MG63 (cell line): ENCODE measurements around the gene TM6SF1. TPM values are rescaled to one million over a fixed set of nuclear protein-coding genes. Genes with fewer than 3 reads are reported as not detected.
"Not testable (repeated sequence)": the region's sequence is repeated elsewhere in the genome, so short reads cannot be mapped to it uniquely, and the experiment has no call there.

Experiments used
- DNase-seq: peaks from one replicate; pipeline ENCODE4 v3.0.0-alpha.2; 2020
- H3K27me3 ChIP-seq: fragments of 250-450 bp; sonication (Bioruptor Pico); 2 replicates; pipeline ENCODE4 v1.5.1; 2020; ENCODE audit warnings: mild to moderate bottlenecking, moderate library complexity
- H3K36me3 ChIP-seq: fragments of 250-450 bp; sonication (Bioruptor Pico); 2 replicates; pipeline ENCODE4 v1.5.1; 2020; ENCODE audit warnings: mild to moderate bottlenecking, moderate library complexity
- H3K4me3 ChIP-seq: fragments of 250-450 bp; sonication (Bioruptor Pico); 2 replicates; pipeline ENCODE4 v1.5.1; 2020; ENCODE audit warnings: mild to moderate bottlenecking, moderate library complexity
- H3K9me3 ChIP-seq: fragments of 250-450 bp; sonication (Bioruptor Pico); 2 replicates; pipeline ENCODE4 v1.5.1; 2020; ENCODE audit warnings: mild to moderate bottlenecking, moderate library complexity
- total RNA-seq: library from RNA; depleted of rRNA; stranded (reverse); fragments of >200 nt; shearing (Covaris generic); gene quantifications from 2 replicates; pipeline ENCODE4 v1.2.3, GENCODE V29; 2014; ENCODE audit warnings: low replicate concordance

Gene TM6SF1
- total RNA-seq, 1 experiment from 2014 or later: 1.6 TPM

DNA sequence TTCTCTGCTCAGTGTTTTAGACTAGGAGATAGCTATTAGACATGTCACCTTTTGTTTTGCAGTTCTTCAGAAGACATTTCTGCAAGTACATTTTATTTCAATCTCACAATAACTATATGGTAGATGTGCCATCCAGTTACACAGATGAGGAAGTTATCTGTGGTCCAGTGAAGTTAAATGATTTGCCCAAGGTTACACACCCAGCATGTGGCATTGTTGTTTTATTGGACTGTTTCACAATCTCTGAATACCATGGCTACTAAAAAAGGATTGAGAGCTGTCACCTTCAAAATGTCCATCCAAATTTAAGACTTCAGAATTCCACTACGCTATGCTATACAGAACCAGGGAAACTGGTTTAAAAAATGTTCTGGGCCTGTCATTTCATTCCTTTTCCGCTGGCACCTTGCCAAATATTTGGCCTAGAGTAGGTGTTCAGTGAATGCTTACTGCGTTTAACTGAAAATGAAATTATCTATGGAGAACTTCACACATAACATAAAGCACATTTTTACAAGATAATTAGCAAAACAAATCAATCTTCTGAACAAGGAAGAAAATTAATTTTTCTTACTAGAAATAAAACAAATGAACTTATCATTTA lies 20.2 kb downstream of the TM6SF1 start:
- Histone ChIP-seq H3K36me3 (no peaks in the 10 kb centered on the region), H3K9me3 (no peaks in the 10 kb centered on the region), H3K4me3 (no peak overlapping the region), H3K27me3 (no peaks in the 10 kb centered on the region)
- DNase-seq: no peak

DNA sequence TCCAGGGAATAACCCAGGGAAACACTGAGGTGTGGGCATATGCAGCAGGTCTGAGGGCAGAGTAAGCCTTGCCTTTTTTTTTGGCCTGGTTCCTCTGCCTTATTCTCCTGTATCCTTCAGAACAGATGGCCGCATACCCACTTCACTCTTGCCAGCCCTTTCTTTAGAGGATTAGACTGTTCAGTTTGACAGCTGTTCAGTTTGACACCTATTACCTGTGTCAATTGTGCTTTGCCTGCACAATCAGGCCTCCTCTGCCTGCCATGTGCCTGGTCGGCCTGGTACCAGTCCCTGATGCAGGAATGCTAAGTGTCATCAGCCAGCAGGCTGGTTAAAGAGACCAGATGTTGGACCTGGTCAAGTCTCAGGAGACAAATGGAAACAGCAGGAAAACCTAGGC lies 22.3 kb downstream of the TM6SF1 start:
- Histone ChIP-seq H3K36me3 (no peaks in the 10 kb centered on the region), H3K27me3 (no peaks in the 10 kb centered on the region), H3K9me3 (no peaks in the 10 kb centered on the region), H3K4me3 (no peak overlapping the region)
- no peak for DNase-seq

DNA sequence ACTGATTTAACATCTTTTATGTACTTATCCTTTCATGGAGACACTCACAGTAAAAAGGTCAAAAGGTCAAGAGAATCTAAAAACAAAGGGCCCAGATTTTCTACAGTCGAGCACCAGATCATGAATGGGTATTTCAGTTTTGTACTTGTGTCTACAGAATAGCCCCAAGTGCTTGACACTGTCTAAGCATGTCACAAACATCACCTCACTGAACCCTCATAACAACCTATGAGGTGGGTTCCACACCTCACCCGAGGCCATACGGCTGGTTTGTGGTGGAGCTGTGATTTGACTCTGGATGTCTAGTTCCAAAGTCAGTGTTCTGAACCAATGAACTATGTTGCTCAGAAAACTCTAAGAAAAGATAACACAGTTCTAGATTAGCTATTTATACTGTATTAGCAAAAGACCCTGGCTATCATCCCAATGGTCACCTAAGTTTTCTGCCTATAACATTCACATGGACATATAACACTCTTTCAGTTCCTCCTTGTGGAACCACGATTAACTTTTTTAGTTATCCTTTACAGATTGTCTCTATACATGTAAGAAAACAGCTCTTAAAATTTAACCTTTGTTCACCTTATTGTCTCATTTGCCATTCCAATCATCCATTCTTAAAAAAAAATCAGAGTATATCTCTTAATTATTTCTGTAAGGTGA lies 25.5 kb downstream of the TM6SF1 start:
- H3K27me3 ChIP-seq: no peaks in the 10 kb centered on the region
- no peaks in the 10 kb centered on the region for H3K9me3 ChIP-seq
- H3K36me3 ChIP-seq: no peaks in the 10 kb centered on the region
- DNase-seq: no peak
- no peak overlapping the region for H3K4me3 ChIP-seq

DNA sequence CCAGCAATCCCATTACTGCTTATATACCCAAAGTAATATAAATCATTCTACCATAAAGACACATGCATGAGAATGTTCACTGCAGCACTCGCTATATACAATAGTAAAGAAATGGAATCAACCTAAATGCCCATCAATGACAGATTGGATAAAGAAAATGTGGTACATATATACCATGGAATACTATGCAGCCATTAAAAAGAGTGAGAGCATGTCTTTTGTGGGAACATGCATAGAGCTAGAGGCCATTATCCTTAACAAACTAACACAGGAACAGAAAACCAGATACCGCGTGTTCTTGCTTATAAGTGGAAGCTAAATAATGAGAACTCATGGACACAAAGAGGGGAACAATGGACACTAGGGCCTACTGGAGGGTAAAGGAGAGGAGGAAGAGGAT lies 34.7 kb downstream of the TM6SF1 start:
- not testable (repeated sequence) for H3K27me3 ChIP-seq, H3K4me3 ChIP-seq, H3K9me3 ChIP-seq, DNase-seq
- H3K36me3 ChIP-seq: peaks cover 12% of the 10 kb centered on the region; the same call in 1 of the 2 replicates

DNA sequence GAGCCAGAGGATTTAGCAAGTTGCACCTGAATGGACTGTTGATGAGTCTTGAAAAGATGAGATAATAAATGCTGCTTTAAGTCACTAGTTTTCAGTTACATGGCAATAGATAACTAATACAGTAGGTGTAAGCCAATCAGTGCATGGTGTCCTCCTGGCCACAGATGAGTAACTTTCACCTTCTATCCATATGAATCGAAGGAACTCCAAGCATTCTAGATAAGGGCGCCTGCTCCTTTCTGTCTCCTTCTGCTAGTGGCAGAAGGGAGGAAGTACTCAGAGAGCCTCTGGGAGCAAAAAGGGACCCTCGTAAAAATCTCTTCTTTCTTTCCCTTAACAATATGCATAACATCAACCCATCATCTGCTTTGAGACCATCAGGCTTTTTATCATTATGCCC lies 37.3 kb downstream of the TM6SF1 start:
- Histone ChIP-seq H3K4me3 (no peak overlapping the region), H3K9me3 (no peaks in the 10 kb centered on the region; the same call in 1 of the 2 replicates), H3K36me3 (peaks cover 12% of the 10 kb centered on the region; the same call in 1 of the 2 replicates), H3K27me3 (no peaks in the 10 kb centered on the region)
- DNase-seq: no peak

DNA sequence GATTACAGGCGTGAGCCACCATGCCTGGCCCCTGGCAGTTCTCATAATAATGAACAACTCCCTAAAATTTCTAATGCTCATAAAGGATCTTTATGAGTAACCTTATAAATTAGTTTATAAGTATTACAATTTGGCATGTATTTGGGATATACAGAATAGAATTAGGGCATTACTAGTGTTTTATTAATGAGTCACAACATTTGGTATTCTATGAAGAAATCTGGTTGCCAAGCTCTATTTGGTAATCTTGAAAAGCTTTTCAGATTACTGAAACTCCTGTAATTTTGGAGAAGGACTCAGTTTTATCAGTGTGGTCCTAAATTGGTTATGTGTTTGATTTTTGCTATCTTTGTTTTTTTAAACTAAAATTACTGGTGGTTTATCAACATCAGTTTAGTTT lies 45.8 kb downstream of the TM6SF1 start:
- Histone ChIP-seq H3K9me3 (no peaks in the 10 kb centered on the region), H3K27me3 (no peaks in the 10 kb centered on the region), H3K36me3 (peaks cover 14% of the 10 kb centered on the region), H3K4me3 (no peak overlapping the region)
- DNase-seq: no peak

DNA sequence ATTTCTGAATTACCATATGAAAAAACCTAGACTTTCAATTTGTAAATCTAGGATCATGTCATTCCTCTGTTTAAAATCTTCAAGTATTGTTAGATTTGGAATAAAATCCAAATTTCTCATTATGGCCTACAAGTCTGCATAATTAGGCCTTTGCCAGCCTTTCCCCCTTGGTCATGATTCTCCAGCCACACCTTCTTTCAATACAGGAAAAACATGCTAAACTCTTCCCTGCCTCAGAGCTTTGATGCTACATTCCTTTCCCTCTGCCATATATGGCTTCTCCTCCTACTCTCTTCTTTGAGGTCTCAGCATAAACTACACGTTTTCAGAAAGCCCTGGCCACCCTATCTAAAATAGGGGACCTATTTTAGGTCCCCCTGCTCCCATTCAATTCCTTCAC lies 48.5 kb downstream of the TM6SF1 start:
- no peaks in the 10 kb centered on the region for H3K27me3 ChIP-seq
- H3K36me3 ChIP-seq: peaks cover 11% of the 10 kb centered on the region
- no peak for DNase-seq
- H3K9me3 ChIP-seq: no peaks in the 10 kb centered on the region
- no peak overlapping the region for H3K4me3 ChIP-seq

DNA sequence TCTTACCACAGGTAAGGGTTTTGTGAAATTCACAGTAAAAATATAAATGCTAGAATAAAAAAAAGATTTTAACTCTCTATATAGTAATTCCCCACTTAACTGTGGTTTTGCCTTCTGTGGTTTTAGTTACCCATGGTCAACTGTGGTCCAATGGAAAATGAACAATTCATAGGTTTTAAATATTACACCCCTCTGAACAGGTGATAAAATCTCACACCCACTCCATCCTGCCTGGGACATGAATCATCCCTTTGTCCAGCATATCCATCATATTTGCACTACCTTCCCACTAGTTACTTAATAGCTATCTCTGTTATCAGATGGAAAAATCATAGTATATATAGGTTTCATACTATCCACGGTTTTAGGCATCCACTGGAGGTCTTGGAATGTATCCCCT lies 50.9 kb downstream of the TM6SF1 start:
- Histone ChIP-seq H3K4me3 (no peak overlapping the region), H3K36me3 (peaks cover 11% of the 10 kb centered on the region), H3K9me3 (no peaks in the 10 kb centered on the region), H3K27me3 (no peaks in the 10 kb centered on the region)
- DNase-seq: no peak

DNA sequence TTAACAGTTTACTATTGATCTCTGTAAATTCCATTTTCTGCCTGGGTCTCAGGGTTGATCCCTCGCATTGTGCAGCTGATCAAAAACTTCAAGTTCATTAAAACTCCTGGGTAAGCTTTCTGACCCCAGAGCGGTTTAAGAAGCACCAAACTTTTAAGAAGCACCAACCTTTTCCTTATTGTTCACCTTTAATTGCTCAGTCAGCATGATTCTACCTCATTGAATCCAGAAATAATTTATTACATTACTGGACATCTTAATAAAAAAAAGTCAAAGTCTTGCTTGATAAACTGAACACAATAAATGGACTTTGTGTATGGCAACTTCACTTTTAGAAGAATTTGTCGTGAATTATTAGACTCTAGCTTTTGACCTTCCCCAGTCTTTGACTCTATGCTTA lies 53.3 kb downstream of the TM6SF1 start:
- Histone ChIP-seq H3K4me3 (no peak overlapping the region), H3K9me3 (no peaks in the 10 kb centered on the region), H3K27me3 (no peaks in the 10 kb centered on the region), H3K36me3 (peaks cover 8% of the 10 kb centered on the region)
- DNase-seq: no peak

DNA sequence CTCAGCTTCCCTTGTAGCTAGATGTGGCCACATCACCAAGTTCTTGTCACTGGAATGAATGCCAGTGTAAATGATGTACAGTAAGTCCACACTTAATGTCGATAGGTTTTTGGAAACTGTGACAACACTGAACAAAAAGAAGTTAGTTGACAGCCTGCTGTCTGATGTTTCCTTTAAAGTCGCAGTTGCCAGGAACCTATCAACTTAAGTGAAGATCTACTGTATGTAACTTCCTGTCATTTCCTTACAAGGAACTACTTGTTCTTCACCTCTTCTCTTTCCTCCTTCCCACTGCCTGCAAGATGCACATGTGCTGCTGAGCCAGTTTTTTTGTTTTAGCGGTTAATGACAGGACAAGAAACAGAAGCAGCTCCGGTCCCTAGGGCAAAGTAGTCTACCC lies 55.6 kb downstream of the TM6SF1 start:
- no peaks in the 10 kb centered on the region; the same call in 1 of the 2 replicates for H3K36me3 ChIP-seq
- H3K4me3 ChIP-seq: no peak overlapping the region
- H3K27me3 ChIP-seq: no peaks in the 10 kb centered on the region
- peaks cover 8% of the 10 kb centered on the region; the same call in 1 of the 2 replicates for H3K9me3 ChIP-seq
- DNase-seq: no peak

DNA sequence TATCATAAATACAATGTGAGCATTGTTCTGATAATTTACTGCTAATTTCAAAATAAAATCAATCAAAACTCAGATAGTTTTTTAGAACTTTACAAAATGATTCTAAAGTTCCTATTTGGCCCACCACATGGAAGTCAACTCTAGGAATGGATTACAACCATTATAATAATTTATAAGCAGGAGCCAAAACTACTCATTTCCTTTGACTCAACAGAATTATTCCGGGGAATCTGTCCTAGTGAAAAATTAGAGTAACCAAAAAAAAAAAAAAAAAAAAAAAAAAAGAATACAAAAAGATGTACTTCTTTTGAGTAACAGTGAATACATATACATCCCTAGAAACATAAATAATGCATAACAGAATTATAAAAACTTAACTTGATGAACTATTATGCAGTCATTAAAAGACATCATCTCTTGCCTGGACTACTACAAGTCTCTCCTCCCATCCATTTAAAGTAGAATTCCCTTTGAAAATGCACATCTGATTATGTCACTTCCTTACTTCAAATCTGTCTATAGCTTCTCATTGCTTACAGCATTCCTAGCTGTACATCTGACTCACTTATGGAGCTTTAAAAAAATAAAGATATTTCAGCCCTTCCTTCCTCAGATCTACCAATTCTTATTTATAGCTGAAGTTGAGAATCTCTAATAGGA lies 56.8 kb downstream of the TM6SF1 start:
- no peaks in the 10 kb centered on the region; the same call in 1 of the 2 replicates for H3K36me3 ChIP-seq
- H3K9me3 ChIP-seq: peaks cover 10% of the 10 kb centered on the region; the same call in 1 of the 2 replicates
- DNase-seq: no peak

DNA sequence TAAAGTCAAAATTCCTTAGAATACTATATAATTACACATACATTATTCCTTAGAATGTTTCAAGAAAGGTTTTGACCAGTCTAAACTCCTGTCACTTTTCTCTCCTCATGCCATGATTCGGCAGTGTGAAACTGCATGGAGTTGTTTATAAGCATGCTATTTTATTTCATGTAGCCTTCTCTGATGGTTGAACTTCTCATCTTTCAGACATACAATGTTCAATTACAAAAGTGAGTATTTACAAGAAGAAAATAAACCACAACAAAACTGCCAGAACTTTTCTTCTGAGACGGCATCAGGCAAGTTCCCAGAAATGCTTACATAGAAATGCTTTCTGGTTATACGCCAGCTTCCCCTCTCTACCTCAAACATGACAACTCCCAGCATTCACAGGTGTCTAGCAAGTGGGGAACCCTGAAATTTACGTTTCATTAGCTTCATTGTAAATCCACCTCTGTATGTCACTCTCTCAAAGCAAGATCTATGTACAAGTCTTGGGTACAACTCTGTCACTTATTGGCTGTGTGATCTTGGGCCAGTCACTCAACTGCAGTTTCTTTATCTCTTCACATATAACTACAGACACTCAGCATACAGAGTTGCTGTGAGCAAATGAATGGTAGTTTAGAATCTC lies 57.4 kb downstream of the TM6SF1 start:
- peaks cover 10% of the 10 kb centered on the region; the same call in 1 of the 2 replicates for H3K9me3 ChIP-seq
- DNase-seq: no peak
- H3K36me3 ChIP-seq: no peaks in the 10 kb centered on the region; the same call in 1 of the 2 replicates
- no peaks in the 10 kb centered on the region for H3K27me3 ChIP-seq
- H3K4me3 ChIP-seq: no peak overlapping the region

More for the DNA sequence above, 56.8 kb downstream of the TM6SF1 start:
- Histone ChIP-seq H3K4me3 (no peak overlapping the region), H3K27me3 (no peaks in the 10 kb centered on the region)

DNA sequence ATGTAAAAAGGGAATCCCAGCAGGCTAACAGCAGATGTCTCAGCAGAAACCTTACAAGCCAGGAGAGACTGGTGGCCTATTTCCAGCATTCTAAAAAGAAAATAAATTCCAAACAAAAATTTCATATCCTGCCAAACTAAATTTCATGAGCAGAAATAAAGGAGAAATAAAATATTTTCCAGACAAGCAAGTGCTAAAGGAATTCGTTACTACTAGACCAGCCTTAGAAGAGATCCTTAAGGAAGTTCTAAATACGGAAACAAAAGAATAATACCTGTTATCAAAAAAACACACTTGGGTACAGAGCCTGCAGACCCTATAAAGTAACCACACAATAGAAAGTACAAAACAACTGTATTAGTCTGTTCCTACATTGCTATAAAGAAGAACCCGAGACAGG lies 58.8 kb downstream of the TM6SF1 start:
- no peak for DNase-seq
- H3K4me3 ChIP-seq: no peak overlapping the region
- H3K9me3 ChIP-seq: peaks cover 10% of the 10 kb centered on the region; the same call in 1 of the 2 replicates
- H3K36me3 ChIP-seq: no peaks in the 10 kb centered on the region
- no peaks in the 10 kb centered on the region for H3K27me3 ChIP-seq

DNA sequence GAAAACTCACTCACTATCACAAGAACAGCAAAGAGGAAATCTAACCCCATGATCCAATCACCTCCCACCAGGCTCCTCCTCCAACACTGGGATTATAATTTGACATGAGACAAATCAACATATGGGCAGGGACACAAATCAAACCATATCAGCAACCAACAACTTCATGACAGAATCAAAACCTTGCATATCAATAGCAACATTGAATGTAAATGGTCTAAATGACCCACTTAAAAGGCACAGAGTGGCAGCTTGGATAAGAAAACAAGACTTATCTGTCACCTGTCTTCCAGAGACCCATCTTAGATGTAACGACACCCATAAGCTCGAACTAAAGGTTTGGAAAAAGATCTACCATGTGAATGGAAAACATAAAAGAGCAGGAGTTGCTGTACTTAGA lies 59.4 kb downstream of the TM6SF1 start:
- no peak overlapping the region for H3K4me3 ChIP-seq
- no peak for DNase-seq
- no peaks in the 10 kb centered on the region for H3K27me3 ChIP-seq
- H3K9me3 ChIP-seq: peaks cover 10% of the 10 kb centered on the region; the same call in 1 of the 2 replicates
- no peaks in the 10 kb centered on the region for H3K36me3 ChIP-seq

DNA sequence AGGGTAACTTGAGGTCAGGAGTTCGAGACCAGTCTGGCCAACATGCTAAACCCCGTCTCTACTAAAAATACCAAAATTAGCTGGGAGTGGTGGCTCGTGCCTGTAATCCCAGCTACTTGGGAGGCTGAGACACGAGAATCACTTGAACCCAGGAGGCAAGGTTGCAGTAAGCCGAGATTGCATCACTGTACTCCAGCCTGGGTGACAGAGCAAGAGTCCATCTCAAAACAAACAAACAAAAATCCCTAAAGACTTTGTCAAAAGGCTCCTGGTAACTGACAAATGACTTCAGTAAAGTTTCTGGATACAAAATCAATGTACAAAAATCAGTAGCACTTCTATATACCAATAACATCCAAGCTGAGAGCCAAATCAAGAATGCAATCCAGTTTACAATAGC lies 62.1 kb downstream of the TM6SF1 start:
- not testable (repeated sequence) for H3K4me3 ChIP-seq, H3K36me3 ChIP-seq, H3K9me3 ChIP-seq, H3K27me3 ChIP-seq, DNase-seq

DNA sequence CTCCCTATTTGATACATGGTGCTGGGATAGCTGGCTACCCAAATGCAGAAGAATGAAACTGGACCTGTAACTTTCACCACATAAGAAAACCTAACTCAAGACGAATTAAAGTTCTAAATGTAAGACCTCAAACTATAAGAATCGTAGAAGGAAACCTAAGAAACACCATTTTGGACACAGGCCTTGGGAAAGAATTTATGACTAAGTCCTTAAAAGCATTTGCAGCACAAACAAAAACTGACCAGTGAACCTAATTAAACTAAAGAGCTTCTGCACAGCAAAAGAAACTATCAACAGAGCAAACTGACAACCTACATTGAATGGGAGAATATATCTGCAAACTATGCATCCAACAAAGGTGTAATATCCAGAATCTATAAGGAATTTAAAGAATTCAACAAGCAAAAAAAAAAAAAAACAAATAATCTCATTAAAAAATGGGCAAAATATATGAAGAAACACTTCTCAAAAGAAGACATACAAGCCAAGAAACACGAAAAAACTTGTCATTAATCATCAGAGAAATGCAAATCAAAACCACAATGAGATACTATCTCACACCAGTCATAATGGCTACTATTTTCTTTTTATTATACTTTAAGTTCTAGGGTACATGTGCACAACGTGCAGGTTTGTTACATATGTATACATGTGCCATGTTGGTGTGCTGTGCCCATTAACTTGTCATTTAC lies 63.2 kb downstream of the TM6SF1 start:
- Histone ChIP-seq H3K36me3 (no peaks in the 10 kb centered on the region), H3K4me3 (no peak overlapping the region), H3K27me3 (no peaks in the 10 kb centered on the region), H3K9me3 (peaks cover 10% of the 10 kb centered on the region; the same call in 1 of the 2 replicates)
- no peak for DNase-seq

DNA sequence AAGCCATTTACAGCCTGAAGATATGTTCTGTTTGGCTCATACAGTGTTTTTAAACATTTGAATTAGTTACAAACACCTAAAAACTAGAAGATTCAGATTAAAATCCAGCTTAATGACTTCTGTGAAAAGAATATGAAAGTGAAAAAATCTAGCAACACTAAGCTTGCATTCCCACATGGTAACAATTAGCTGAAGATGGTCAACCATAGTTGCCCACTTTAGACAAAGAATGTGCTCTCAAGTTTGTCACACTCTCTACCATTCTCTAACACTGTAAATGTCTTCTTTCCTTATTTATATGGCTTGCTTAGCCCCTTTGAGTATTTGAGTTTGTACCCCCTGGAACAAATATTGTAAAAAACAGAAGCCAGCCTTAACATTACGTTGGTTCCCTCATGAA lies 67.4 kb downstream of the TM6SF1 start:
- Histone ChIP-seq H3K9me3 (no peaks in the 10 kb centered on the region), H3K36me3 (no peaks in the 10 kb centered on the region), H3K4me3 (no peak overlapping the region), H3K27me3 (no peaks in the 10 kb centered on the region)
- no peak for DNase-seq
